HepG2 (cell line): ENCODE measurements around the gene NIBAN1. TPM values are rescaled to one million over a fixed set of nuclear protein-coding genes. Genes with fewer than 3 reads are reported as not detected.

Source experiments
- ATAC-seq: fragments of 200-7000 bp; cut with Tn5 transposase; 3 replicates; pipeline ENCODE4 v1.9.1; 2020; ENCODE audit warnings: mild to moderate bottlenecking, moderate library complexity
- BruUV-seq: library from RNA; stranded (reverse); fragments of 400-500 nt; replicated peaks from 2 replicates; lab custom pipeline; 2021; lab: Mats Ljungman, UMichigan
- CTCF ChIA-PET: fragments of 300-600 bp; formaldehyde crosslinking; extraction: SDS; loops from one replicate; lab custom pipeline; 2021; ENCODE audit warnings: low total read pairs, inconsistent platforms, low intra/inter-chr PET ratio; lab: Yijun Ruan, JAX
- POLR2A ChIA-PET: fragments of 350-600 bp; sonication (Branson Sonifier 250); formaldehyde crosslinking; loops from one replicate; lab custom pipeline; 2020; ENCODE audit warnings: antibody characterized with exemption, inconsistent platforms; lab: Yijun Ruan, JAX
- DNase-seq: peaks from one replicate; pipeline ENCODE4 v3.0.0-alpha.2; 2015; ENCODE audit warnings: low spot score
- FAIRE-seq: peaks from 3 replicates; lab custom pipeline; 2011; peaks lifted over from hg19 to GRCh38; lab: Jason Lieb, UNC
- H2AFZ ChIP-seq: one replicate; pipeline ENCODE4 v1.6.1; 2011; ENCODE audit warnings: low read length, inconsistent platforms
- H3K27ac ChIP-seq: fragments of 300-600 bp; 3 replicates; pipeline ENCODE4 v1.8.0; 2011; ENCODE audit warnings: mixed run types, mild to moderate bottlenecking, mixed read lengths, low read length, inconsistent platforms; ENCODE audit not compliant: insufficient read depth; ENCODE audit errors: extremely low read length
- H3K27me3 ChIP-seq, 2 experiments: fragments of 200-600 bp in 1 of 2; 2 replicates in 1 of 2; 3 replicates in 1 of 2; pipeline versions ENCODE4 v1.6.0 to v1.8.0; 2011; ENCODE audit warnings: low read length in 2 of 2, mild to moderate bottlenecking in 2 of 2, moderate library complexity in 2 of 2, inconsistent platforms in 1 of 2; ENCODE audit not compliant: insufficient read depth in 2 of 2, control insufficient read depth in 1 of 2
- H3K36me3 ChIP-seq, 2 experiments: fragments of 200-600 bp in 1 of 2; replicated peaks in 1 of 2; 2 replicates in 1 of 2; 3 replicates in 1 of 2; pipeline versions ENCODE4 v1.5.1 to v1.8.0; 2011; ENCODE audit warnings: low read length in 2 of 2, inconsistent platforms in 1 of 2; ENCODE audit not compliant: insufficient read depth in 2 of 2, control insufficient read depth in 1 of 2
- H3K4me1 ChIP-seq: 2 replicates; pipeline ENCODE4 v1.5.1; 2012; ENCODE audit warnings: low read length, inconsistent platforms; ENCODE audit not compliant: insufficient read depth
- H3K4me2 ChIP-seq: 2 replicates; pipeline ENCODE4 v1.6.0; 2011; ENCODE audit warnings: low read depth, low read length, inconsistent platforms
- H3K4me3 ChIP-seq, 3 experiments: fragments of 200-600 bp in 1 of 3; sonication (generic), shearing (Covaris generic) in 1 of 3; replicated peaks in 1 of 3; 2 replicates each; pipeline ENCODE4 v1.5.1; 2011 to 2016; ENCODE audit warnings: low read length in 3 of 3, inconsistent platforms in 2 of 3, low read depth in 2 of 3, mild to moderate bottlenecking in 2 of 3, control low read depth in 1 of 3, mixed read lengths in 1 of 3; ENCODE audit not compliant: insufficient read depth in 1 of 3
- H3K79me2 ChIP-seq: one replicate; pipeline ENCODE4 v1.6.1; 2011; ENCODE audit warnings: low read length, inconsistent platforms; ENCODE audit not compliant: insufficient read depth
- H3K9ac ChIP-seq: 2 replicates; pipeline ENCODE4 v1.6.0; 2011; ENCODE audit warnings: mild to moderate bottlenecking, low read depth, low read length, inconsistent platforms; ENCODE audit not compliant: insufficient read depth
- H3K9me3 ChIP-seq: 2 replicates; pipeline ENCODE4 v1.5.1; 2012; ENCODE audit warnings: mild to moderate bottlenecking, low read length
- H4K20me1 ChIP-seq: 2 replicates; pipeline ENCODE4 v1.6.0; 2011; ENCODE audit warnings: inconsistent platforms, mild to moderate bottlenecking, low read length, moderate library complexity; ENCODE audit not compliant: insufficient read depth
- ZBTB21 ChIP-seq: sonication (generic); formaldehyde crosslinking; IDR thresholded peaks from 2 replicates; pipeline ENCODE4 v1.4.0; 2020; ENCODE audit warnings: missing genetic modification reagents
- WGBS: methylation state at CpG from one replicate; pipeline ENCODE4 v1.1.6; 2017; ENCODE audit warnings: low lambda C conversion rate; 5-methylcytosine and 5-hydroxymethylcytosine counted together
- in situ Hi-C: cut with HindIII; loops from 2 replicates; pipeline ENCODE4 v1.10.0; 2017; ENCODE audit warnings: low pct_unique_long_range_greater_than_20kb; ENCODE audit not compliant: extremely low pct_ligation_motif_present
- intact Hi-C: fragments of 100-400 bp; cut with micrococcal nuclease; formaldehyde crosslinking; loops from one replicate; pipeline ENCODE4 v1.10.0; 2022; ENCODE audit not compliant: unreplicated experiment
- polyA plus RNA-seq, 8 experiments: library from polyadenylated mRNA; depleted of rRNA in 3 of 8; stranded (reverse) in 7 of 8; unstranded in 1 of 8; fragments of >200 nt; fragmentation: Illumina TruSeq in 4 of 8; extraction: Trizol in 4 of 8; gene quantifications; 2 replicates each; pipeline versions ENCODE4 v1.2.1 to v1.2.3, GENCODE V29; 2011 to 2016; ENCODE audit warnings: low read depth in 4 of 8, missing spikeins in 1 of 8, mixed read lengths in 1 of 8; ENCODE audit not compliant: insufficient read depth in 1 of 8
- total RNA-seq, 5 experiments: library from RNA; depleted of rRNA; stranded (reverse); fragments of >200 nt; fragmentation: Illumina TruSeq; extraction: Trizol; gene quantifications; 2 replicates each; pipeline ENCODE4 v1.2.3, GENCODE V29; 2016; ENCODE audit warnings: low read depth in 1 of 5
- TF ChIP-seq, protein P1 (sequence below): sonication (generic); formaldehyde crosslinking; IDR thresholded peaks from 2 replicates; pipeline ENCODE4 v1.4.0; 2020; ENCODE audit warnings: mild to moderate bottlenecking, low read depth, missing genetic modification reagents
- TF ChIP-seq, protein P2 (sequence below): sonication (generic); formaldehyde crosslinking; IDR thresholded peaks from 2 replicates; pipeline ENCODE4 v1.5.1; 2020; ENCODE audit warnings: missing genetic modification reagents, mild to moderate bottlenecking, borderline replicate concordance

NIBAN1 gene
- total and polyA plus RNA-seq, 2 of the 13 experiments (the other 11 are each of a cell fraction or from before 2014, with no cell fraction given), result not detected

DNA sequence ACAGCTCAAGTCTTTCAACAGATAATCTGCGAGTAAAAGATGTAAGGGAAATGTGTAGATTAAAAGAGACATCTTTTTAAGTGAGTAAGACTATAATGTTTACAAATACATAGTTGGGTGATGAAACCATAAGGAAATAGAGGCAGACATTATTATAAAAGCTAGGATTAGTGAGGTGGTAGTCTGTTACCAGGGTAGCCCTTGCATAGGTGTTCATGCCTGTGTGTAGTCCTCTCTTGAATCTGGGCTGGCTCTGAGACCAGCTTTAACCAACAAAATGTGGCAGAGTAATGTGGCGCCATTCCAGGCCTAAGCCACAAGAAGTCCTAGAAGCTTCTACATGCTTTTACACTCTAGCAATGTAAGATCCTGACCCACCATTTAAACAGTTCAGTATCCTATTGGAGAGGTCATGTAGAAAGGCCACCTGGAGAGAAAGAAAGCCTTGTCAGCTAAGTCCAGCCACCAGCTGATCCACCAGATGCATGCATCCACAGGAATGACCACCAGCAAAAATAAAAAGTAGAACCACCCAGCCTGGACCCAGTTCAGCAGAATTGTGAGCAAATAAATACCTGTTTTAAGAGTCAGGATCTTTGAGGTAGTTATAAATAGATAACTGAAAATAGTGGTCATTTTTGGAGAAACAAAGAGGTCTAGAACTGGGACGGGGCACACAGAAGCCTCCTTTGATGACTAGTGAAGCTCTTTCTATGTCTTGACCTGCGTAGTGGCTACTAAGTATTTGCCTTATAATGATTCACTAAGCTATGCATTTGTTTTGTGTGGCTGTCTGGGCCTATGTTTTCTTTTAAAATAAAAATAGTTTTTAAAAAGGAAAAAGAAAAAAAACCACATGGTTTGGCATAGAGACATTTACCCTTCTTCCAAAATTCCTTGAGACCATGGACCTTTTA lies 8.1 kb downstream of the NIBAN1 start:
- Histone ChIP-seq H3K27me3 (peaks cover 0 to 3% of the 10 kb centered on the region in 2 experiments; a peak in 2 of 5 replicates), H3K4me2 (no peak overlapping the region), H3K36me3 (no peaks in the 10 kb centered on the region), H3K79me2 (no peaks in the 10 kb centered on the region), H2AFZ (no peak overlapping the region), H3K4me1 (no peaks in the 10 kb centered on the region), H3K4me3 (no peak overlapping the region), H3K27ac (no peak overlapping the region), H4K20me1 (no peaks in the 10 kb centered on the region), H3K9ac (no peak overlapping the region)
- no peak for FAIRE-seq
- intact Hi-C loops, result no loop called here
- BruUV-seq, result no TSS peak
- 3% methylated on average over 3 of the region's 4 CpGs for whole genome bisulfite sequencing
- DNase-seq, result no peak
- in situ Hi-C loops, result no loop called here
- TF ChIP-seq, protein P1, sequence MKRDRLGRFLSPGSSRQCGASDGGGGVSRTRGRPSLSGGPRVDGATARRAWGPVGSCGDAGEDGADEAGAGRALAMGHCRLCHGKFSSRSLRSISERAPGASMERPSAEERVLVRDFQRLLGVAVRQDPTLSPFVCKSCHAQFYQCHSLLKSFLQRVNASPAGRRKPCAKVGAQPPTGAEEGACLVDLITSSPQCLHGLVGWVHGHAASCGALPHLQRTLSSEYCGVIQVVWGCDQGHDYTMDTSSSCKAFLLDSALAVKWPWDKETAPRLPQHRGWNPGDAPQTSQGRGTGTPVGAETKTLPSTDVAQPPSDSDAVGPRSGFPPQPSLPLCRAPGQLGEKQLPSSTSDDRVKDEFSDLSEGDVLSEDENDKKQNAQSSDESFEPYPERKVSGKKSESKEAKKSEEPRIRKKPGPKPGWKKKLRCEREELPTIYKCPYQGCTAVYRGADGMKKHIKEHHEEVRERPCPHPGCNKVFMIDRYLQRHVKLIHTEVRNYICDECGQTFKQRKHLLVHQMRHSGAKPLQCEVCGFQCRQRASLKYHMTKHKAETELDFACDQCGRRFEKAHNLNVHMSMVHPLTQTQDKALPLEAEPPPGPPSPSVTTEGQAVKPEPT (CRISPR knock-in tag), result no peak
- TF ChIP-seq ZBTB21 (CRISPR knock-in tag), result no peak
- TF ChIP-seq, protein P2, sequence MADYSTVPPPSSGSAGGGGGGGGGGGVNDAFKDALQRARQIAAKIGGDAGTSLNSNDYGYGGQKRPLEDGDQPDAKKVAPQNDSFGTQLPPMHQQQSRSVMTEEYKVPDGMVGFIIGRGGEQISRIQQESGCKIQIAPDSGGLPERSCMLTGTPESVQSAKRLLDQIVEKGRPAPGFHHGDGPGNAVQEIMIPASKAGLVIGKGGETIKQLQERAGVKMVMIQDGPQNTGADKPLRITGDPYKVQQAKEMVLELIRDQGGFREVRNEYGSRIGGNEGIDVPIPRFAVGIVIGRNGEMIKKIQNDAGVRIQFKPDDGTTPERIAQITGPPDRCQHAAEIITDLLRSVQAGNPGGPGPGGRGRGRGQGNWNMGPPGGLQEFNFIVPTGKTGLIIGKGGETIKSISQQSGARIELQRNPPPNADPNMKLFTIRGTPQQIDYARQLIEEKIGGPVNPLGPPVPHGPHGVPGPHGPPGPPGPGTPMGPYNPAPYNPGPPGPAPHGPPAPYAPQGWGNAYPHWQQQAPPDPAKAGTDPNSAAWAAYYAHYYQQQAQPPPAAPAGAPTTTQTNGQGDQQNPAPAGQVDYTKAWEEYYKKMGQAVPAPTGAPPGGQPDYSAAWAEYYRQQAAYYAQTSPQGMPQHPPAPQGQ, result no peak
- TF ChIP-seq, all 625 proteins: peak for 0
- no peak for ATAC-seq
- POLR2A ChIA-PET, result no interaction called here
- no peaks in the 10 kb centered on the region for H3K9me3 ChIP-seq
- CTCF ChIA-PET, result no interaction called here
